H9 (cell line): ENCODE measurements around the gene PITX3. TPM values are rescaled to one million over a fixed set of nuclear protein-coding genes. Genes with fewer than 3 reads are reported as not detected.

Experiments
- DNase-seq: peaks from one replicate; pipeline ENCODE4 v3.0.0-alpha.2; 2017
- H2AFZ ChIP-seq: one replicate; pipeline ENCODE4 v1.6.1; 2013; ENCODE audit warnings: mild to moderate bottlenecking, low read length, control low read depth, moderate library complexity
- H2AK5ac ChIP-seq: 2 replicates; pipeline ENCODE4 v1.6.1; 2013; ENCODE audit warnings: low read length, control low read depth, mixed read lengths; ENCODE audit not compliant: insufficient read length
- H2BK120ac ChIP-seq: one replicate; pipeline ENCODE4 v1.6.1; 2013; ENCODE audit warnings: low read depth, mild to moderate bottlenecking, low read length, control low read depth, inconsistent platforms; ENCODE audit not compliant: poor library complexity, severe bottlenecking
- H2BK12ac ChIP-seq: 2 replicates; pipeline ENCODE4 v1.6.1; 2013; ENCODE audit warnings: low read length, control low read depth, mixed read lengths, low read depth; ENCODE audit not compliant: insufficient read length
- H2BK15ac ChIP-seq: 2 replicates; pipeline ENCODE4 v1.6.1; 2013; ENCODE audit warnings: low read depth, low read length, control low read depth
- H2BK20ac ChIP-seq: one replicate; pipeline ENCODE4 v1.6.1; 2013; ENCODE audit warnings: low read depth, mild to moderate bottlenecking, low read length, control low read depth, inconsistent platforms; ENCODE audit not compliant: poor library complexity, severe bottlenecking
- H2BK5ac ChIP-seq: 2 replicates; pipeline ENCODE4 v1.6.1; 2013; ENCODE audit warnings: low read length, control low read depth, mixed read lengths; ENCODE audit not compliant: insufficient read length
- H3K14ac ChIP-seq: 2 replicates; pipeline ENCODE4 v1.6.1; 2013; ENCODE audit warnings: low read length, control low read depth; ENCODE audit not compliant: insufficient read depth
- H3K18ac ChIP-seq: 2 replicates; pipeline ENCODE4 v1.6.1; 2013; ENCODE audit warnings: low read depth, mild to moderate bottlenecking, mixed read lengths, low read length, control low read depth; ENCODE audit not compliant: insufficient read length
- H3K23ac ChIP-seq: 2 replicates; pipeline ENCODE4 v1.6.1; 2013; ENCODE audit warnings: low read length, control low read depth, mixed read lengths, low read depth; ENCODE audit not compliant: insufficient read length
- H3K23me2 ChIP-seq: 2 replicates; pipeline ENCODE4 v1.6.1; 2013; ENCODE audit warnings: low read depth, mild to moderate bottlenecking, mixed read lengths, low read length, control low read depth; ENCODE audit not compliant: insufficient read length, poor library complexity, severe bottlenecking
- H3K27ac ChIP-seq: 2 replicates; pipeline ENCODE4 v1.5.1; 2013; ENCODE audit warnings: low read length, control low read depth, mixed read lengths, low read depth; ENCODE audit not compliant: insufficient read length
- H3K27me3 ChIP-seq: 2 replicates; pipeline ENCODE4 v1.6.1; 2013; ENCODE audit warnings: low read length, control low read depth, inconsistent platforms; ENCODE audit not compliant: insufficient read depth
- H3K4ac ChIP-seq: 2 replicates; pipeline ENCODE4 v1.6.1; 2013; ENCODE audit warnings: low read depth, mild to moderate bottlenecking, control low read depth, inconsistent platforms, low read length, moderate library complexity
- H3K4me1 ChIP-seq: 2 replicates; pipeline ENCODE4 v1.6.1; 2013; ENCODE audit warnings: low read length, control low read depth, inconsistent platforms; ENCODE audit not compliant: insufficient read depth
- H3K4me2 ChIP-seq: 2 replicates; pipeline ENCODE4 v1.6.1; 2013; ENCODE audit warnings: low read length, control low read depth, mixed read lengths; ENCODE audit not compliant: insufficient read length, insufficient read depth
- H3K56ac ChIP-seq: 2 replicates; pipeline ENCODE4 v1.6.1; 2013; ENCODE audit warnings: low read depth, mild to moderate bottlenecking, mixed read lengths, low read length, control low read depth; ENCODE audit not compliant: insufficient read length
- H3K79me1 ChIP-seq: 2 replicates; pipeline ENCODE4 v1.6.1; 2013; ENCODE audit warnings: low read depth, mild to moderate bottlenecking, moderate library complexity, low read length, control low read depth, inconsistent platforms; ENCODE audit not compliant: insufficient read depth, poor library complexity, severe bottlenecking
- H3K79me2 ChIP-seq: 2 replicates; pipeline ENCODE4 v1.6.1; 2013; ENCODE audit warnings: low read length, control low read depth, inconsistent platforms; ENCODE audit not compliant: insufficient read depth
- H3K9ac ChIP-seq: 2 replicates; pipeline ENCODE4 v1.6.1; 2013; ENCODE audit warnings: low read length, control low read depth, mixed read lengths; ENCODE audit not compliant: insufficient read length; ENCODE audit errors: extremely low read depth
- H3K9me3 ChIP-seq: one replicate; pipeline ENCODE4 v1.6.1; 2013; ENCODE audit warnings: low read depth, low read length, inconsistent platforms; ENCODE audit not compliant: control insufficient read depth
- H3T11ph ChIP-seq: one replicate; pipeline ENCODE4 v1.6.1; 2013; ENCODE audit warnings: mild to moderate bottlenecking, low read length, control low read depth, inconsistent platforms
- H4K20me1 ChIP-seq: one replicate; pipeline ENCODE4 v1.6.1; 2013; ENCODE audit not compliant: control insufficient read depth, insufficient read length, insufficient read depth
- H4K5ac ChIP-seq: 2 replicates; pipeline ENCODE4 v1.6.1; 2013; ENCODE audit warnings: low read depth, mild to moderate bottlenecking, mixed read lengths, low read length, control low read depth; ENCODE audit not compliant: insufficient read length
- H4K8ac ChIP-seq: replicated peaks from 2 replicates; pipeline ENCODE4 v1.6.1; 2013; ENCODE audit warnings: low read length, control low read depth, mixed read lengths, low read depth; ENCODE audit not compliant: insufficient read length
- H4K91ac ChIP-seq: 2 replicates; pipeline ENCODE4 v1.6.1; 2013; ENCODE audit warnings: low read depth, mild to moderate bottlenecking, moderate library complexity, mixed read lengths, low read length, control low read depth; ENCODE audit not compliant: insufficient read length
- H3K27ac Mint-ChIP-seq, 3 experiments: 2 replicates in 2 of 3; 3 replicates in 1 of 3; pipeline ENCODE4 v1.8.0; 2020 to 2021; ENCODE audit warnings: mixed read lengths in 3 of 3, mild to moderate bottlenecking in 1 of 3, moderate library complexity in 1 of 3
- H3K27me3 Mint-ChIP-seq: 2 replicates; pipeline ENCODE4 v1.8.0; 2021; ENCODE audit warnings: low read depth, mild to moderate bottlenecking, moderate library complexity, mixed read lengths
- H3K36me3 Mint-ChIP-seq, 3 experiments: 2 replicates in 2 of 3; 3 replicates in 1 of 3; pipeline ENCODE4 v1.8.0; 2020 to 2021; ENCODE audit warnings: low read depth in 3 of 3, mixed read lengths in 3 of 3; ENCODE audit not compliant: insufficient read depth in 1 of 3
- H3K4me1 Mint-ChIP-seq, 2 experiments: 2 replicates each; pipeline ENCODE4 v1.8.0; 2020; ENCODE audit warnings: mixed read lengths in 2 of 2
- H3K4me3 Mint-ChIP-seq, 2 experiments: 2 replicates in 1 of 2; 3 replicates in 1 of 2; pipeline ENCODE4 v1.8.0; 2020 to 2021; ENCODE audit warnings: mild to moderate bottlenecking in 2 of 2, mixed read lengths in 2 of 2, moderate library complexity in 1 of 2
- H3K9me3 Mint-ChIP-seq, 2 experiments: 2 replicates in 1 of 2; 3 replicates in 1 of 2; pipeline ENCODE4 v1.8.0; 2020; ENCODE audit warnings: mild to moderate bottlenecking in 2 of 2, mixed read lengths in 2 of 2, moderate library complexity in 1 of 2
- WGBS: extraction: QIAGEN DNeasy Blood & Tissue Kit; methylation state at CpG from one replicate; pipeline ENCODE4 v1.1.7; 2013; ENCODE audit warnings: missing lambda C conversion rate, low lambda C conversion rate, mixed read lengths; ENCODE audit not compliant: insufficient read length; ENCODE audit errors: extremely low coverage; 5-methylcytosine and 5-hydroxymethylcytosine counted together
- total RNA-seq: library from RNA; stranded (reverse); gene quantifications from 2 replicates; pipeline ENCODE4 v1.2.1, GENCODE V29; 2021
- TF ChIP-seq, protein P1 (sequence below): fragments of 200-600 bp; sonication (generic); conservative IDR thresholded peaks from 3 replicates; pipeline ENCODE4 v1.8.0; 2021; ENCODE audit warnings: antibody characterized with exemption, mild to moderate bottlenecking

Gene PITX3
- total RNA-seq, 1 experiment from 2014 or later, result not detected

DNA sequence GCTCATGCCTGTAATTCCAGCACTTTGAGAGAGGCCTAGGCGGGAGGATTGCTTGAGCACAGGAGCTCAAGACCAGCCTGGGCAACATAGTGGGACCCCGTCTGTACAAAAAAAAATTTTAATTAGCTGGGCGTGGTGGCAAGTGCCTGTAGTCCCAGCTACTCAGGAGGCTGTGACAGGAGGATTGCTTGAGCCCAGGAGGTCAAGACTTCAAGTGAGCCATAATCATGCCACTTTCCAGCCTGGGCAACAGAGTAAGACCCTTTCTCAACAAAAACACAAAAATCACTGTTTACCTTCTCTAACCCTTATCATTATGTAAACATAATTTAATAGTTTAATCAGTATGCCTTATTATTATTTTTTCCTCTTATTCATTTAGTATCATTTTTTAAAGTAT lies 48.5 kb upstream of the PITX3 start:
- Histone ChIP-seq H3K14ac (no peak overlapping the region), H4K5ac (no peak overlapping the region), H2BK5ac (no peak overlapping the region), H3K23me2 (no peaks in the 10 kb centered on the region), H3T11ph (no peak overlapping the region), H2BK20ac (no peak overlapping the region), H3K79me1 (no peaks in the 10 kb centered on the region), H2BK12ac (no peak overlapping the region), H2BK120ac (no peak overlapping the region), H3K79me2 (no peaks in the 10 kb centered on the region), H3K56ac (no peak overlapping the region), H2AFZ (no peak overlapping the region), H3K4me2 (no peak overlapping the region), H2BK15ac (no peak overlapping the region), H3K18ac (no peak overlapping the region), H2AK5ac (no peak overlapping the region), H3K9ac (no peak overlapping the region), H3K27me3 (no peaks in the 10 kb centered on the region), H4K91ac (no peak overlapping the region), H3K4me1 (no peaks in the 10 kb centered on the region), H3K27ac (no peak overlapping the region), H3K9me3 (no peaks in the 10 kb centered on the region), H3K23ac (no peak overlapping the region), H4K20me1 (no peaks in the 10 kb centered on the region), H4K8ac (no peak overlapping the region), H3K4ac (no peak overlapping the region)
- Mint-ChIP-seq H3K27me3 (no peaks in the 10 kb centered on the region), H3K27ac (no peak overlapping the region), H3K9me3 (no peaks in the 10 kb centered on the region), H3K4me3 (no peak overlapping the region), H3K4me1 (no peaks in the 10 kb centered on the region; a peak in 1 of 4 replicates), H3K36me3 (no peaks in the 10 kb centered on the region)
- TF ChIP-seq, protein P1, sequence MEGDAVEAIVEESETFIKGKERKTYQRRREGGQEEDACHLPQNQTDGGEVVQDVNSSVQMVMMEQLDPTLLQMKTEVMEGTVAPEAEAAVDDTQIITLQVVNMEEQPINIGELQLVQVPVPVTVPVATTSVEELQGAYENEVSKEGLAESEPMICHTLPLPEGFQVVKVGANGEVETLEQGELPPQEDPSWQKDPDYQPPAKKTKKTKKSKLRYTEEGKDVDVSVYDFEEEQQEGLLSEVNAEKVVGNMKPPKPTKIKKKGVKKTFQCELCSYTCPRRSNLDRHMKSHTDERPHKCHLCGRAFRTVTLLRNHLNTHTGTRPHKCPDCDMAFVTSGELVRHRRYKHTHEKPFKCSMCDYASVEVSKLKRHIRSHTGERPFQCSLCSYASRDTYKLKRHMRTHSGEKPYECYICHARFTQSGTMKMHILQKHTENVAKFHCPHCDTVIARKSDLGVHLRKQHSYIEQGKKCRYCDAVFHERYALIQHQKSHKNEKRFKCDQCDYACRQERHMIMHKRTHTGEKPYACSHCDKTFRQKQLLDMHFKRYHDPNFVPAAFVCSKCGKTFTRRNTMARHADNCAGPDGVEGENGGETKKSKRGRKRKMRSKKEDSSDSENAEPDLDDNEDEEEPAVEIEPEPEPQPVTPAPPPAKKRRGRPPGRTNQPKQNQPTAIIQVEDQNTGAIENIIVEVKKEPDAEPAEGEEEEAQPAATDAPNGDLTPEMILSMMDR, result no peak
- WGBS, result no CpG with 5 or more reads among the region's 3 CpGs
- no peak for DNase-seq
